ENCODE measurements around the gene GDF9.

GDF9 gene

GRCh38 chr5:132834057-132834456 is 32.2 kb downstream of the GDF9 start:
- DNase-seq = no peak

- no peak for DNase-seq
Observed at GRCh38 chr5:132832612-132833011, 33.7 kb downstream of the GDF9 start.

GRCh38 chr5:132831095-132831860 is 35.0 kb downstream of the GDF9 start:
- DNase-seq = no peak

- peak; percentile 44 to 78 (median 70) for DNase-seq
Observed at GRCh38 chr5:132830436-132831094, 35.7 kb downstream of the GDF9 start, which contains the start of gene SHROOM1. Gene SHROOM1, minus strand, starts transcription at chr5:132830647. Its CDS starts 4,507 bp downstream, at chr5:132826140.

GRCh38 chr5:132829742-132830435 is 36.4 kb downstream of the GDF9 start:
- DNase-seq = peak; percentile 71 to 84 (median 77)

- DNase-seq = no peak
Observed at GRCh38 chr5:132828846-132829494, 37.3 kb downstream of the GDF9 start.

- DNase-seq = no peak
Observed at GRCh38 chr5:132827943-132828673, 38.2 kb downstream of the GDF9 start.

GRCh38 chr5:132826424-132827082 is 39.7 kb downstream of the GDF9 start:
- DNase-seq = no peak

GRCh38 chr5:132825834-132826391 is 40.4 kb downstream of the GDF9 start:
- DNase-seq = no peak

- no peak for DNase-seq
Observed at GRCh38 chr5:132825033-132825833, 41.0 kb downstream of the GDF9 start.

GRCh38 chr5:132824426-132824825 is 41.8 kb downstream of the GDF9 start:
- no peak for DNase-seq

GRCh38 chr5:132823481-132824050 is 42.7 kb downstream of the GDF9 start:
- no peak for DNase-seq

GRCh38 chr5:132822650-132823480 is 43.4 kb downstream of the GDF9 start:
- DNase-seq = no peak

- no peak for DNase-seq
Observed at GRCh38 chr5:132821791-132822190, 44.5 kb downstream of the GDF9 start.

GRCh38 chr5:132821350-132821749 is 44.9 kb downstream of the GDF9 start:
- DNase-seq = no peak

GRCh38 chr5:132820162-132820754 is 46.0 kb downstream of the GDF9 start:
- peak; percentile 42 to 90 (median 81) for DNase-seq

GRCh38 chr5:132819468-132819867 is 46.8 kb downstream of the GDF9 start:
- DNase-seq = no peak

- DNase-seq = no peak
Observed at GRCh38 chr5:132817011-132817410, 49.3 kb downstream of the GDF9 start.

GRCh38 chr5:132816554-132816953 is 49.7 kb downstream of the GDF9 start:
- no peak for DNase-seq
